ENCODE results near the gene DTX1. TPM values are rescaled to one million over a fixed set of nuclear protein-coding genes. Genes with fewer than 3 reads are reported as not detected.

Gene DTX1
- total RNA-seq, 3 donors from 2014 or later (not counting 1 experiment from before 2014, with no cell fraction given), result 1.7 to 4.2 (median 4.0) TPM

- no peak for TF ChIP-seq CTCF (IDR thresholded peaks at IDR 0.05)
- no peak overlapping the region for H3K27ac ChIP-seq (ENCODE audit: low read length)
- no peak overlapping the region for H3K27ac Mint-ChIP-seq
- H3K9me3 Mint-ChIP-seq, result no peaks in the 10 kb centered on the region
- H3K4me3 ChIP-seq (ENCODE audit: low read length), result no peak overlapping the region
- no peaks in the 10 kb centered on the region for H3K9me3 ChIP-seq (ENCODE audit: control insufficient read depth, insufficient read depth, low read length)
- 97% methylated on average over 10 of the region's 10 CpGs for WGBS (ENCODE audit: insufficient coverage)
- ATAC-seq, result no peak
- peaks cover 51% of the 10 kb centered on the region for H3K4me1 ChIP-seq (ENCODE audit: control insufficient read depth, insufficient read depth, low read length)
- peaks cover 0 to 11% of the 10 kb centered on the region in 2 donors for H3K4me1 Mint-ChIP-seq
- DNase-seq, result no peak
- no peaks in the 10 kb centered on the region for H3K27me3 ChIP-seq (ENCODE audit: control insufficient read depth, insufficient read depth, low read length)
- H3K36me3 Mint-ChIP-seq, result no peaks in the 10 kb centered on the region
- peaks cover 5 to 8% of the 10 kb centered on the region in 2 donors for H3K27me3 Mint-ChIP-seq (ENCODE audit: low read depth in 2 of 2)
- H3K36me3 ChIP-seq (ENCODE audit: control insufficient read depth, insufficient read depth, low read length), result peaks cover 2% of the 10 kb centered on the region
- intact Hi-C loops (cut with micrococcal nuclease), result no loop called here
- no peak overlapping the region for H3K4me3 Mint-ChIP-seq
These were observed 11.7 kb downstream of the DTX1 start for GRCh38 chr12:113067987-113068935.

- peaks cover 0 to 13% of the 10 kb centered on the region in 2 donors for H3K4me1 Mint-ChIP-seq
- intact Hi-C loops (cut with micrococcal nuclease), result no loop called here
- H3K4me3 Mint-ChIP-seq, result no peak overlapping the region
- H3K27me3 Mint-ChIP-seq (ENCODE audit: low read depth in 2 of 2), result peaks cover 5 to 8% of the 10 kb centered on the region in 2 donors
- ATAC-seq (no peak), DNase-seq (no peak)
- peaks cover 49% of the 10 kb centered on the region for H3K4me1 ChIP-seq (ENCODE audit: control insufficient read depth, insufficient read depth, low read length)
- H3K36me3 ChIP-seq (ENCODE audit: control insufficient read depth, insufficient read depth, low read length), result peaks cover 2% of the 10 kb centered on the region
- H3K9me3 Mint-ChIP-seq, result no peaks in the 10 kb centered on the region
- 95% methylated on average over 5 of the region's 5 CpGs for WGBS (ENCODE audit: insufficient coverage)
- H3K4me3 ChIP-seq (ENCODE audit: low read length), result no peak overlapping the region
- H3K27ac Mint-ChIP-seq, result no peak overlapping the region
- no peaks in the 10 kb centered on the region for H3K27me3 ChIP-seq (ENCODE audit: control insufficient read depth, insufficient read depth, low read length)
- no peaks in the 10 kb centered on the region for H3K9me3 ChIP-seq (ENCODE audit: control insufficient read depth, insufficient read depth, low read length)
- no peak for TF ChIP-seq CTCF (IDR thresholded peaks at IDR 0.05)
- H3K27ac ChIP-seq (ENCODE audit: low read length), result peak overlapping the region; percentile 73
- H3K36me3 Mint-ChIP-seq, result no peaks in the 10 kb centered on the region
These were observed 12.6 kb downstream of the DTX1 start for GRCh38 chr12:113069149-113069548.

GRCh38 chr12:113069751-113070116, 13.2 kb downstream of the DTX1 start:
- ATAC-seq, result no peak
- Mint-ChIP-seq H3K27me3 (ENCODE audit: low read depth in 2 of 2) (peaks cover 6 to 9% of the 10 kb centered on the region in 2 donors), H3K27ac (peak overlapping the region in 1 of 2 donors; percentile 66), H3K9me3 (no peaks in the 10 kb centered on the region), H3K4me3 (no peak overlapping the region), H3K36me3 (no peaks in the 10 kb centered on the region), H3K4me1 (peaks cover 0 to 18% of the 10 kb centered on the region in 2 donors)
- intact Hi-C loops (cut with micrococcal nuclease), result no loop called here
- WGBS (ENCODE audit: insufficient coverage), result 80% methylated on average over 6 of the region's 6 CpGs
- peaks cover 2% of the 10 kb centered on the region for H3K36me3 ChIP-seq (ENCODE audit: control insufficient read depth, insufficient read depth, low read length)
- H3K27me3 ChIP-seq (ENCODE audit: control insufficient read depth, insufficient read depth, low read length), result no peaks in the 10 kb centered on the region
- H3K9me3 ChIP-seq (ENCODE audit: control insufficient read depth, insufficient read depth, low read length), result no peaks in the 10 kb centered on the region
- no peak overlapping the region for H3K4me3 ChIP-seq (ENCODE audit: low read length)
- no peak for TF ChIP-seq CTCF (IDR thresholded peaks at IDR 0.05)
- peak overlapping the region; percentile 73 for H3K27ac ChIP-seq (ENCODE audit: low read length)
- DNase-seq, result no peak
- H3K4me1 ChIP-seq (ENCODE audit: control insufficient read depth, insufficient read depth, low read length), result peaks cover 49% of the 10 kb centered on the region

All from natural killer cell (primary cell).